GM21619 (cell line): Measurements from ENCODE around the gene FAM222B.
"Not testable (repeated sequence)": the region's sequence is repeated elsewhere in the genome, so short reads cannot be mapped to it uniquely, and the experiment has no call there.

Experiments used
- ATAC-seq: cut with Tn5 transposase; IDR thresholded peaks from one replicate; pipeline ENCODE4 v1.9.1; 2021; ENCODE audit not compliant: unreplicated experiment

FAM222B gene

DNA sequence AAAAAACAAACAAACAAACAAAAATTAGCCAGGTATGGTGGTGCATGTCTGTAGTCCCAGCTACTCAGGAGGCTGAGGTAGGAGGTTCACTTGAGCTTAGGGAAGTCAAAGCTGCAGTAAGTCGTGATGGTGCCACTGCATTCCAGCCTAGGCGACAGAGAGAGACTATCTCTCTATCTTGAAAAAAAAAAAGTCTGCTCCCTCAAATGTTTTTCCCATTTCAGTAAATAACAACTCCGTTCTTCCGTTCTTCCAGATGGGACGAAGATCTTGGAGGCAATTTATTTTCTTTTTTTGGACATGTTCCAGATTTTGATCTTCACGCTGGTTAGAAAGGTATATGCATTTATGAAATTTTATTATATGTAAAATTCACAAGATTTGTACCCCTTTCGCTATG, 31.2 kb upstream of the FAM222B start:
- ATAC-seq = no peak

DNA sequence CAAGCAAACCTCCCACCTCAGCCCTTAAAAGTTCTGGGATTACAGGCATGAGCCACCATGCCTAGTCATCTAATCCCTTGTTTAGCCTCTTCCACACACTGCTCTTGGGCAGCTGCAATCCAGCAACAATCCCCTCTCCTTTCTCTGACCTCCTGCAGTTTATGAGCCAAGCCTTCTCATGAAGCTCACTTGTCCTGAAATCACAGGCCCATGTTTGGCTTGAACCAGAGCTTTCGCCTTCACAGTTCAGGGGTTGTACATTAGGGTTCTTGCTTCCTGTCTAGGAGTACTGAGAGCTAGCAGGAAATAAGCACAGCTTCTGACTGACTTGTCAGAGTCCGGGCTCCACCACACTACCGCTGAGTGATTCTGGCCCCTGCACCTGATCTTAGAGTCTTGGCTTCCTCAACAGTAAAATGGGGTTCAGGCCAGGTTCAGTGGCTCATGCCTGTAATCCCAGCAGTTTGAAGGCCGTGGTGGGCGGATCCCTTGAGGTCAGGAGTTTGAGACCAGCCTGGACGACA, 28.5 kb upstream of the FAM222B start:
- ATAC-seq = peak; percentile 97

DNA sequence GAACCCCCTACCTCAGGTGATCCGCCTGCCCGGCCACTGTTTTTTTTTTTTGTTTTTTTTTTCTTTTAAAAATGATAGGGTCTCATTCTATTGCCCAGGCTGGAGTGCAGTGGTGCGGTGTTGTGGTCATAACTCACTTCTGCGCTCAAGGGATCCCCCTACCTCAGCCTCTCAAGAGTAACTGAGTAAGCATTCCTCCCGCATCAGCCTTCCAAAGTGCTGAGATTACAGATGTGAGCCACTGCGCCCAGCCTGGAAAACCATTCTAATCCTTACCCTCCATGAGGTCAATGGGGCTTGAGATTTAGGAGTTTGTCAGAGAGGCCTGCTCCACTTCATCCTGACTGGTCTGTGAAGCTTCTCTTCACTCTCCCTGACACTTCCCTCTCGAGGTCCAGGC, 24.7 kb upstream of the FAM222B start:
- no peak for ATAC-seq

DNA sequence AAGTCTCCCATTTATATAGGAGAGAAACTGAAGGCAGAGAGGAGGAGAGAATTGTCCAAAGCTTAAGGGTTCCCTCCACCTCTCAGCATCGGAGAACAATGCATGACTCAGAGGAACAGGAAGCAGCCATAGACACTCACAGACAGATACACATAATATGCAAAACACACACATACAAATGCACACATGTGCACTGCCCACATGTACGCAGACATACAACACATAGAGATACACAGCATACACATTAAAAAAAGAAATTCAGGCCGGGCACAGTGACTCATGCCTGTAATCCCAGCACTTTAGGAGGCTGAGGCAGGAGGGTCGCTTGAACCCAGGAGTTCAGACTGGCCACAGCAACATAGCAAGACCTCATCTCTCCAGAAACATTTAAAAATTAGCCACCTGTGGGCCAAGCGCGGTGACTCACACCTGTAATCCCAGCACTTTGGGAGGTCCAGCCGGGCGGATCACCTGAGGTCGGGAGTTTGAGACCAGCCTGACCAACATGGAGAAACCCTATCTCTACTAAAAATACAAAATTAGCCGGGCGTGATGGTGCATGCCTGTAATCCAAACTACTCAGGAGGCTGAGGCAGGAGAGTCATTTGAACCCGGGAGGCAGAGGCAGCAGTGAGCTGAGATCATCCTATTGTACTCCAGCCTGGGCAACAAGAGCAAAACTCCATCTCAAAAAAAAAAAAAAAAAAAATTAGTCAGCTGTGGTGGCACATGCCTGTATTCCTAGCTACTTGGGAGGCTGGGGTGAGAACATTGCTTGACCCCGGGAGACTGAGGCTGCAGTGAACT, 23.6 kb upstream of the FAM222B start:
- no peak for ATAC-seq

DNA sequence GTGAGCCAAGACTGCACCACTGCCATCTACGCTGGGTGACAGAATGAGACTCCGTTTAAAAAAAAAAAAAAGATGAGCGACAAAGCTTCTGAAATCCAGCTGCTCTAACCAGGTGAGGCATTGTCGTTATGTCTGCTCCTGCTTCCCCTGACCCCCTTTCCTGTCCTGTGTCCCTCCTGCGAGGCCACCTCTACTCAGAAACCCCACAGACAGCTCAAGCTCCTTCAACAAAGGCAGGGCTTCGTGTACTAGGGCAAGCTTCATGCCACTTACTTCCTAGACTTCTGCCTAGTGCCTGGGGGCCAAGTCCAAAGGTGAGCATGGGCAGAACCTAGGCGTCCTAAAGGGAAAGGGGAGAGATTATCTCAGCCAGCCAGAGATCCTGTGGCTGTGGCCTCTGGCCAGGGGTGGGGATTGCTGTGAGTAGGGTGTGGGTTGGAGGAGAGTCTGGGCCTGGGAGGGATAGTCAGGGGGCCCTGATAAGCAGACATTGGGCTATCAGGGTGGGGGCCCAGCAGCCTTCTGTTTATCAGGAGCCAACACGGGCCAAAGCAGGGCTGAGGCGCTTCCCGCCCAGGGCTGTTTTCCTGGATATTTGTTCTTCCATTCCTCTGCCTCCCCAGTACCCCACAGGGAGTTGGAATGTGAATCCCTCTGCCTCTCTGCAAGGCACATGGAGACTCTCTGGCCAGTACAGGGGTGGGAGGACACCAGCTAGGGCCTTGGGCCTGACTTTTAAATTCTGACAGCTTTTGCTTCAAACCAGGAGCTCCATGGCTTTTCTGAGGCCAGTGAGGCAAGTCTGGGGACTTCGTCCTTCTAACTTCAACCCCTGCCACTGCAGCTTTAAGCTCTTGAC, 22.6 kb upstream of the FAM222B start:
- ATAC-seq = no peak

DNA sequence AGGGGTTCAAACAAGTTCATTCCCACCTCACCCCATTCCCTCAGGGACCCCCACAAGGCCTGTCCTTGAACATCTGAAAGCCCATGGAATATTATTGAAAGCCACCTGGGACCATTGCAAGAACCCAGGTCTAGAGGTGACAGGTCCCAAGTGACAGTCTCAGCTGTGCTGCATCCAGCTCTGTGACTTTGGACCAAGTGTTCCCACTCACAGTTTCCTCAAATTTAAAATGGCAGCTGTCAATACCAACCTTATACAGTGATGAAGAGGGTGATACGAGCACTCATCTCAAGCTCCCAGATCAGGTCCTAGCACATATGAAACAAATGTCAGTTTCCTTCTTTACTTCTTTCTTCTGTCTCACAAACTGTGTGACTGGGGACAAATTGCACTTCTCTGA, 21.4 kb upstream of the FAM222B start:
- no peak for ATAC-seq

DNA sequence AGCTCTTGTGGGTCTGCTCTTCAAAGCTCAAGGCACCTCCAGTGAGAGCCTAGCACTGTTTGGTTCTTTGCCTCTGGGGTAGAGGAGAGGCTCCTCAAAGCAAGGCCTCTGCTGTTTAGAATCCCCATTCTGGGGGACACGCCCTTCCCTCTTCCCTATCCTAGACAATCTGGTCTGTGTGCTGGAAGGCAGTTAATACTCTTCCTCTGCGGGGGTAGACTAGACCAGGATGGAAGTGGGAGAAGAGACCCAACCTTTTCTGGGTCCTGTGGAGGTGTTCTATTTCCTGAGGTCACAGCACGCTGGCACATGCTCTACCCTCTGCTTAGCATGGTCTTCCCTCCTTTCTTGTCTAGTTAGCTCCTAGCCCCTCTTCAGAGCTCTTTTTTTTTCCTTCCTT, 20.0 kb upstream of the FAM222B start:
- no peak for ATAC-seq

DNA sequence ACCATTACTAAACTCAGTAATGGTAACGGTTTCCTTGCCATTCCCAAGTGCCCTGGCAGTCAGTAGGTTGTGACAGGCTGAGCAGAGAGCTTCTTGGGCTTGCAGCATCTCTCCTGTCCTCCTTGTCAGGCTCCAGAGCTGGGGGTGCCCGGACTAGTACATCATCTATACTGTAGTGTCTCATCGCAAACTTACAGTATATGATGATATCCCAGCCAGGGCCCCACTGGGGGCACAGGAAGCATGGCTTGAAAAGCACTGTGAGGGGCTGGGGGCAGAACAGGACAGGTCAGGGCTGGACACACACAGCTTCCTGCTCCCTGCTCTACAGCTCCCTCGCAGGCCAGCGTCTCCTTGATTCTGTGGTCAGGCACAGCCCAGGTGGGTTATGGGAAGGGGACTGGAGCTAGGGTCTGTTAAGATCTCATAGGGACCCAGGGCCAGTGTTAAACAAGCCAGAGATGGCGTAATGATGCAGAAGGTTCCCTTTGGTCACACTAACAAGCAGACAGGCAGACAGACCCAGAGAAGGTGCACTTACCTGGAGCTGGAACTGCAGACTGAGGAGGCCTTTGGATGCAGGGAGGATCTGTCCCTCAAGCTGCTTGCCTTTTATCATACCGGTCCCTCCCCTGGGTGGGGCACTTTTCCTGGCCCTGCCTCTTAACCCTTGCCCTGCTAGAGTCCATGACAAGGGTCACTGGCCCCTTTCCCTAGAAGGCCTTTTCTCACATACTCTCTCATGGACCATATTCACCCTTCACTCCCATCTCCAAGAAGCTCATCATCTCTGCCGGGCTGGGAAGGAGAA, 19.0 kb upstream of the FAM222B start:
- no peak for ATAC-seq

DNA sequence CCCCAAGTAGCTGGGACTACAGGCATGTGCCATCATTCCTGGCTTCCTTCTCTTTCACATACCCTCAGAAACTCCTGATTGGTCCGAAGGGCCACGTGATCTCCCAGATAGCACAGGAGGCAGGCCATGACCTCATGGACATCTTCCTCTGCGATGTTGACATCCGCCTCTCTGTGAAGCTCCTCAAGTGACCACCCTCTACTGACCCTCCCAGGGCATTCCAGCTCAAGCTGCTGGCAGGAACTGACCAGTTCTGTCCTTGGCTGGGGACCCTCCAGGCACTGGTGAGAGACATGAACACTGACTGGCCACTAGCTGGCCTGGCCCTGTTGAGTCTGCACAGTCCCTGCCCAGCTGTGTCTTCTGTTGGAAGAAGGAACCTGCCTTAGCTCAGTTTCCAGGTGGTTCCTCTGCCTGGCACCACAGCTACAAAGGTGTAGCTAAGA, 17.8 kb upstream of the FAM222B start:
- ATAC-seq = no peak

DNA sequence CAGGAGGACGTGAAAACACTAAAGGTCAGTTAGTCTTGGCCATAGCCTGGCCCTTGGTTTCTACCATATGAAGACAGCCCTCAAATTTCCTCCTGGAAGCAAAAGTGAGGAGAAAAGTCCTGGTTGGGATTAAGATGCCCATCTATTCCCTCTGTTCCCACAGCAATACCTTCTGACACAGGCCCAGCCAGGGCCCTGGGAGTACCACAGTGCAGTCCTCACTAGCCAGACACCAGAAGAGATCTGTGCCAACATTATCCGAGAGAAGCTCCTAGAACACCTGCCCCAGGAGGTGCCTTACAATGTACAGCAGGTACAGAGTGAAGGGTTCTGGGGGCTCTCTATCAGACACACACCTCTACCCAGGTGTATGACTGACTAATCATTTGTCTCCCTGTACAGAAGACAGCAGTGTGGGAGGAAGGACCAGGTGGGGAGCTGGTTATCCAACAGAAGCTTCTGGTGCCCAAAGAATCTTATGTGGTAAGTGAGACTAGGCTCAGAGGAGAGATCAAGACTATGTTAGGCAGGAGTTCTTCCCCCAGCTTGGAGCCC, 16.3 kb upstream of the FAM222B start:
- ATAC-seq = no peak

DNA sequence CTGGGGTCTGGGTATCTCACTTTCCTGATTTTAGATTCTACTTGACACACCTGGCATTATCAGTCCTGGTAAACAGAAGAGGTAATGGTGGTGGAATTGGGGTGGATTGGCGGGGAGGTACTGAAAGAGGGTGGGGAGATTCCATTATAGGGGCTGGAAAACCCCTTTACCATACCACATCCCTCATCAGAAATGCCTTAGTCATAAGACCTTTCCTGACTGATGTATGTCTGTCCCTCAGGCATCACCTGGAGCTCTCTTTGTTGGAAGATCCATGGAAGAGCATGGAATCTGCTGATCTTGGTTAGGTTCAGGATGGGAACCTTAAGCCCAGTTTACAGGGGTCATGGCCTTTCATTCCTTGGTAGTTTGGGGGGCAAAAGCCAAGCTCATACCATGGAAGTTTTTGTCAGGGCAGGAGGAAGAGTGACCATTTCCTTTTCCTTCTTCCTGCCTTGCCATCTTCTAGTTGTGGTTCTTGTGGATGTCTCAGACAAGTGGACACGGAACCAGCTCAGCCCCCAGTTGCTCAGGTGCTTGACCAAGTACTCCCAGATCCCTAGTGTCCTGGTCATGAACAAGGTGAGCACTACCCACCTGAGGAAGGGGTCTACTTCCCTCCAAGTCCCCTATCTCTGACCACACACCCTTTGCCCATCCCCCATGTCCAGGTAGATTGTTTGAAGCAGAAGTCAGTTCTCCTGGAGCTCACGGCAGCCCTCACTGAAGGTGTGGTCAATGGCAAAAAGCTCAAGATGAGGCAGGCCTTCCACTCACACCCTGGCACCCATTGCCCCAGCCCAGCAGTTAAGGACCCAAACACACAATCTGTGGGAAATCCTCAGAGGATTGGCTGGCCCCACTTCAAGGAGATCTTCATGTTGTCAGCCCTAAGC, 15.6 kb upstream of the FAM222B start:
- no peak for ATAC-seq

DNA sequence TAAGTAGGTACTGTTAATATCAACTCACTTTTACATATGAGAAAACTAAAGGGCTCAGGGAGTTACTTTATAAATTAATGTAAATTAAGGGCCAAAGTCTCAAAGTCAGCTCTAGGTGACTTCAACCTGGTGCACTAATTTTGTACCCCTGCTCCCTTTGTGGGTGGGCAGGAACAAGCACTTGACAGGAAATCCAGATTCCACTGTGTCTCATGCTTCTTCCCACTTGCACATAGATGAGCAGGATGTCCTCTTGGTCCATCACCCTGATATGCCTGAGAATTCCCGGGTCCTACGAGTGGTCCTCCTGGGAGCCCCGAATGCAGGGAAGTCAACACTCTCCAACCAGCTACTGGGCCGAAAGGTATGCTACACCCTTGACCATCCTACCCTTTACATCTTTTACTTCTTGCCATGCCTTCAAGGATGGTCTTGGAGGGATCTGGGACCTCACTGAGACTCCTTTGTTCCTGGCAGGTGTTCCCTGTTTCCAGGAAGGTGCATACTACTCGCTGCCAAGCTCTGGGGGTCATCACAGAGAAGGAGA, 13.5 kb upstream of the FAM222B start:
- no peak for ATAC-seq

DNA sequence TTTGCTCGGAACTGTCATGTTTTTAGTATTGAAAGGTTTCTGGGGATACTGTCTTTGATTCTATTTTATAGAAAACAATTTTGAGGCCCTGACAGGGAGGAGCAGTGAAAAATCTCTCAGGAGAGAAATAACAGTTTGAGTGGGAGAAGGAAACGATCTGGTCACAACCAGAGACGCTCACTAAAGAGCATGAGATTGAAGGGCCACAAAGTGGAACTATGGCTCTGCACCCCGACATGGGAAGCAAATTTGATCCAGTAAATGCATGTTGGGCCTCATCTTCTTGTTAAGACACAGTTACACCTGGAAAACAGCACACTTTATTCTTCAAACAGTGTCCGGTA, 12.7 kb upstream of the FAM222B start:
- no peak for ATAC-seq

DNA sequence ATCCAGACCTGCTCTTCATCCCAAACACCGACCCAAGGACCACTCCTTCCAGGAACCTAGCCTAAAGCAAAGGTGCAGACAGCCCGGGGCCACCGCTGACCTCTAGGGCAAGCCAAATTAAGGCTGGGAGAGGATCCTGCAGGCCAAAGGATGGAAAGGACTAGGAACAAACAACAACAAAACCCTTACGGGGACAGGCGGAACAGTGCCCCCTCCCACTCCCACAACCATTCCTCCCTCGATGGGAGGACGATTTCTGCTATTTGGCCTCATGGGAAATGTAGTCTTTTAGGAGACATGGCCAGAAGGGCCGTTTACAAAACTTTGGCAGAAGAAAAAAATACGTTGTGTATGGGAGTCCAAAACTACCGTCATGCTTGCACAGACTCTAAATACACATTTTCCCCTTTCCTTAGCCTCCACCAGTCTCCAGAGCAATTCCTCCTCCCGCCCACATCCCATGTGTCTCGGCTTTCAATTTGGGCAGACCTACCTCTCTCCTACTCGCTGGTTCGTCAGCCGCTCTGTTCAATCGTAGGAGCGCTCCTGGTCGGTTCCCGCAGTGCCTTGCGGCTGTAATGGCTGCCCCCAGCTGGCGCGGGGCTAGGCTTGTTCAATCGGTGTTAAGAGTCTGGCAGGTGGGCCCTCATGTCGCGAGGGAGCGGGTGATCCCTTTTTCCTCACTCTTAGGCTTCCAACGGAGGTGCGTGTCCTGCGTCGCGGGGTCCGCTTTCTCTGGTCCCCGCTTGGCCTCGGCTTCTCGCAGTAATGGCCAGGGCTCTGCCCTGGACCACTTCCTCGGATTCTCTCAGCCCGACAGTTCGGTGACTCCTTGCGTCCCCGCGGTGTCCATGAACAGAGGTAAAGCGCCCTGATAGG, 12.1 kb upstream of the FAM222B start, which contains the start of gene ERAL1:
Gene ERAL1 (plus strand): TSS at position 560 of the 879 bp plus-strand sequence. CDS start 19 bp downstream, at position 579.
- peak; percentile 96 for ATAC-seq

DNA sequence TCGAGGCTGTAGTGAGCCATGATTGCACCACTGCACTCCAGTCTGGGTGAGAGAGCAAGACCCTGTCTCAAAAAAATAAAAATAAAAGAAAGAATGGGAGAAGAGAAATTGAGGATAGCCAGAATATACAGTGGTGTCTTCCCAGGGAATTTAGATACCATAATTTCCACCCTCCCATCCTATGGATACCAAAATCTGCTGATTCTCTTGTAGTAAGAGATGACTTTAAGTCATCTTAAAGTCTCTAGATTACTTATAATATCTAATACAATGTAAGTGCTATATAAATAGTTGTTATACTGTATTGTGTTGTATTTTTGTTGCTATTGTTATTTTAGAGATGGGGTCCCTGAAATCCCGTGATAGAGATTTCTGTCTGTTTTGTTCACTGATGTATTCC, 10.7 kb upstream of the FAM222B start:
- no peak for ATAC-seq

DNA sequence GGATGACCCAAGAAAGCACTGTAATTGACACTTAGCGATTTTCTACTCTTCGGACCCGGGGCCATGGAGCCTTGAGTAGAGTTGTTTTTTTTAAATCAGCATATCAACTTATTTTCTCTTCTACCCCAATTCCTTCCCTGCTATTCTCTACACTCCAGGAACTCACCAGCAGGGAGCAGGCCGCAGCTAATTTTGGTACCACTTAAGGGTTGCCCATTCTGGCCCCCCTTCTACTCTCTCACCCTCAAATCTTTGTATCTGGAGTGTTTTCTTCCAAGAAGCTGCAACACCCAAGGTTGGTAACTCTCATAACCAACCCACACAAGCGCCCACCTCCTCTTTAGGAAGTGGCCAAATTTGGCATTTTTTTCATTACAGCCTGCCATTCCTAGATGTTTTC, 6.7 kb upstream of the FAM222B start:
- no peak for ATAC-seq

DNA sequence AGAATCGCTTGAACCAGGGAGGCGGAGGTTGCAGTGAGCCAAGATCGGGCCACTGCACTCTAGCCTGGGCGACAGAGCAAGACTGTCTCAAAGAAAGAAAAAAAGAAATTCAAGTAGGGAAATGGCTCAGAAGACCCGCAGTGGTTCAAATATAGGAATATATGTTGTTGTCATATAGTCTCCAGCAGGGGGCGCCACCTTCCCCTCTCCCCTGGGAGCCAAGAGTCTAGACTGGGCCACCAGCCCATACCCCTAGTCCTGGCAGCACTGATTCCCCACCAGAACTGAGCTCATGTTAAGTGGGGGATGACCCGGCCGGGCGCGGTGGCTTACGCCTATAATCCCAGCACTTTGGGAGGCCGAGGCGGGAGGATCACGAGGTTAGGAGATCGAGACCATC, 6.1 kb upstream of the FAM222B start:
- not testable (repeated sequence) for ATAC-seq

DNA sequence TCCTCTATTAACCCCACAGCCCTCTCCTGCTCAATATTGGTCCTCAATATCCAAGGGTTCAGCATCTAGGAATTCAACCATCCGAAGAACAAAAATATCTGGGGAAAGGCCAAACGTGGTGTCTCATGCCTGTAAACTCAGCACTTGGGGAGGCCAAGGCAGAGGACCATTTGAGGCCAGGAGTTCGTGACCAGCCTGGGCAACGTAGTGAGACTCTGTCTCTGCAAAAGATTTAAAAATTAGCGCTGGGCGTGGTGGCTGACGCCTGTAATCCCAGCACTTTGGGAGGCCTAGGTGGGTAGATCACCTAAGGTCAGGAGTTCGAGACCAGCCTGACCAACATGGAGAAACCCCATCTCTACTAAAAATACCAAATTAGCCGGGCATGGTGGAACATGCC, 4.1 kb upstream of the FAM222B start:
- ATAC-seq = not testable (repeated sequence)
